Panc1 (cell line): ENCODE measurements around the gene CYP39A1.

Source experiments
- CTCF ChIP-seq: fragments of 450-650 bp; IDR thresholded peaks from 2 replicates; pipeline ENCODE4 v1.5.1; 2017; ENCODE audit warnings: mild to moderate bottlenecking
- POLR2AphosphoS5 ChIP-seq: IDR thresholded peaks from 2 replicates; pipeline ENCODE4 v1.6.1; 2012; ENCODE audit warnings: mild to moderate bottlenecking, low read depth, low read length, moderate library complexity
- REST ChIP-seq, 2 experiments: IDR thresholded peaks; 2 replicates each; pipeline ENCODE4 v1.6.1; 2011 to 2012; ENCODE audit warnings: low read depth in 2 of 2, control low read depth in 1 of 2, low read length in 1 of 2, mild to moderate bottlenecking in 1 of 2, moderate library complexity in 1 of 2; ENCODE audit not compliant: insufficient read depth in 1 of 2
- SIN3A ChIP-seq: IDR thresholded peaks from 2 replicates; pipeline ENCODE4 v1.6.1; 2012; ENCODE audit warnings: low read depth, mild to moderate bottlenecking, low read length, moderate library complexity, borderline replicate concordance; ENCODE audit not compliant: insufficient read depth

DNA sequence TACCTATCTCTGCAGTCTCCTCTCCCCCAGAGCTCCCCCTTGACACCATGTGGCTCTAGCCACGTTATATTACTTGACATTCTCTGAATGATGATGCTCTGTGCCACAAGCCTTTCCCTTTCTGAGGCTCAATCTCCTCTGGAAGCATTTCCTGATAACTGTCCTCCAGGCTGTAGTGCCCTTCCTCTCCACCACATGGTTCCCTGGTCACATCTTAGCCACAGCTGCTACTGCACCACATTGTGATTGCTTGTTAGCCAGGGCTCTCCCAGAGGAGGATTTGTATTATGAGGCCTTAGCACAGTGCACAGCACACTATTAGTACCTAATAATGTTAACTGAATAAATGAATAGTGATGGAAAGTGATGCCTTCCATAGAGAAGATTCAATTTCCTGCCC is 97.5 kb downstream of the CYP39A1 start:
- TF ChIP-seq SIN3A (no peak), CTCF (no peak), REST (IDR thresholded peaks at IDR 0.05; ENCODE audit: insufficient read depth in 1 of 2, low read depth in 2 of 2, low read length in 1 of 2) (no peak), POLR2AphosphoS5 (no peak)
